GM12878 (cell line): ENCODE results near the gene SLC35A2. TPM values are rescaled to one million over a fixed set of nuclear protein-coding genes. Genes with fewer than 3 reads are reported as not detected.

Experiments
- ATAC-seq: fragments of 200-7000 bp; cut with Tn5 transposase; 3 replicates; pipeline ENCODE4 v1.9.1; 2020; ENCODE audit warnings: mild to moderate bottlenecking, moderate library complexity
- BruUV-seq: library from RNA; stranded (reverse); fragments of 400-500 nt; replicated peaks from 2 replicates; lab custom pipeline; 2021; lab: Mats Ljungman, UMichigan
- CTCF ChIA-PET: fragments of 300-600 bp; sonication (Branson Sonifier 250); formaldehyde crosslinking; extraction: SDS; loops from one replicate; lab custom pipeline; 2021; ENCODE audit warnings: inconsistent platforms; lab: Yijun Ruan, JAX
- POLR2A ChIA-PET: fragments of 350-600 bp; formaldehyde crosslinking; extraction: SDS; loops from one replicate; lab custom pipeline; 2021; ENCODE audit warnings: inconsistent platforms; lab: Charles Lee
- RAD21 ChIA-PET: fragments of 300-600 bp; sonication (Branson Sonifier 250); formaldehyde crosslinking; loops from one replicate; lab custom pipeline; 2023; ENCODE audit warnings: antibody characterized with exemption; ENCODE audit not compliant: unreplicated experiment; lab: Charles Lee
- SMC1A ChIA-PET: fragments of 300-600 bp; sonication (Branson Sonifier 250); formaldehyde crosslinking; loops from one replicate; lab custom pipeline; 2023; ENCODE audit not compliant: unreplicated experiment, uncharacterized antibody; lab: Charles Lee
- DNase-seq: peaks from one replicate; pipeline ENCODE4 v3.0.0-alpha.2; 2011; ENCODE audit warnings: low read depth, low spot score
- FAIRE-seq: peaks from 3 replicates; lab custom pipeline; 2011; peaks lifted over from hg19 to GRCh38; lab: Jason Lieb, UNC
- H2AFZ ChIP-seq: 2 replicates; pipeline ENCODE4 v1.6.0; 2011; ENCODE audit warnings: low read depth, low read length, control low read depth; ENCODE audit not compliant: control insufficient read depth
- H3K27ac ChIP-seq: 2 replicates; pipeline ENCODE4 v1.5.1; 2011; ENCODE audit warnings: control low read depth; ENCODE audit not compliant: control insufficient read depth, insufficient read depth
- H3K27me3 ChIP-seq, 2 experiments: replicated peaks in 1 of 2; 2 replicates each; pipeline versions ENCODE4 v1.6.0 to v1.6.1; 2011; ENCODE audit warnings: low read length in 1 of 2; ENCODE audit not compliant: control insufficient read depth in 2 of 2, insufficient read depth in 2 of 2
- H3K36me3 ChIP-seq, 2 experiments: 2 replicates each; pipeline ENCODE4 v1.5.1; 2011; ENCODE audit warnings: low read length in 1 of 2; ENCODE audit not compliant: control insufficient read depth in 2 of 2, insufficient read depth in 2 of 2
- H3K4me1 ChIP-seq: 2 replicates; pipeline ENCODE4 v1.6.1; 2011; ENCODE audit warnings: mild to moderate bottlenecking, low read length, moderate library complexity, mixed read lengths; ENCODE audit not compliant: control insufficient read depth, insufficient read depth
- H3K4me2 ChIP-seq: 2 replicates; pipeline ENCODE4 v1.6.0; 2011; ENCODE audit warnings: control low read depth; ENCODE audit not compliant: control insufficient read depth, insufficient read depth
- H3K4me3 ChIP-seq: fragments of 200-600 bp; sonication (generic); 2 replicates; pipeline ENCODE4 v1.5.1; 2016
- H3K79me2 ChIP-seq: 2 replicates; pipeline ENCODE4 v1.6.0; 2011; ENCODE audit warnings: low read length; ENCODE audit not compliant: control insufficient read depth, insufficient read depth
- H3K9ac ChIP-seq: 2 replicates; pipeline ENCODE4 v1.8.0; 2011; ENCODE audit warnings: low read length, control low read depth, mixed read lengths; ENCODE audit not compliant: control insufficient read depth, insufficient read depth
- H3K9me3 ChIP-seq: replicated peaks from 3 replicates; pipeline ENCODE4 v1.5.1; 2011; ENCODE audit warnings: mild to moderate bottlenecking, low read length; ENCODE audit not compliant: control insufficient read depth, insufficient read depth
- H4K20me1 ChIP-seq: 2 replicates; pipeline ENCODE4 v1.6.0; 2011; ENCODE audit not compliant: control insufficient read depth, insufficient read depth
- CHD2 ChIP-seq: IDR thresholded peaks from 2 replicates; pipeline ENCODE4 v1.6.1; 2011; ENCODE audit warnings: low read depth, low read length, improper control_type of control experiment, borderline replicate concordance
- FOXK2 ChIP-seq: fragments of 450-650 bp; IDR thresholded peaks from 2 replicates; pipeline ENCODE4 v1.6.1; 2017; ENCODE audit warnings: mild to moderate bottlenecking, moderate library complexity
- HCFC1 ChIP-seq: fragments of 150-350 bp; IDR thresholded peaks from 2 replicates; pipeline ENCODE4 v1.6.1; 2014; ENCODE audit warnings: low read length
- IKZF1 ChIP-seq: fragments of 450-650 bp; conservative IDR thresholded peaks from 2 replicates; pipeline ENCODE4 v1.6.1; 2017; ENCODE audit warnings: antibody characterized with exemption, mild to moderate bottlenecking
- NKRF ChIP-seq: fragments of 450-650 bp; conservative IDR thresholded peaks from 2 replicates; pipeline ENCODE4 v1.6.1; 2017; ENCODE audit warnings: mild to moderate bottlenecking, moderate library complexity
- NR2C1 ChIP-seq: fragments of 450-650 bp; IDR thresholded peaks from 2 replicates; pipeline ENCODE4 v1.6.1; 2017; ENCODE audit warnings: antibody characterized with exemption, mild to moderate bottlenecking, moderate library complexity
- SIX5 ChIP-seq: IDR thresholded peaks from 2 replicates; pipeline ENCODE4 v1.6.1; 2011; ENCODE audit warnings: mild to moderate bottlenecking, low read depth, low read length, moderate library complexity; ENCODE audit not compliant: severe bottlenecking
- SMAD5 ChIP-seq: IDR thresholded peaks from 2 replicates; pipeline ENCODE4 v1.6.1; 2016; ENCODE audit warnings: antibody characterized with exemption, low read depth
- YY1 ChIP-seq: IDR thresholded peaks from 2 replicates; pipeline ENCODE4 v1.6.1; 2011; ENCODE audit warnings: low read depth, mild to moderate bottlenecking, low read length
- ZNF687 ChIP-seq: fragments of 450-650 bp; IDR thresholded peaks from 2 replicates; pipeline ENCODE4 v1.6.1; 2017; ENCODE audit warnings: mild to moderate bottlenecking, moderate library complexity
- WGBS: methylation state at CpG from one replicate; pipeline ENCODE4 v1.1.6; 2016; ENCODE audit warnings: low lambda C conversion rate; ENCODE audit not compliant: insufficient replicate concordance, insufficient coverage; ENCODE audit errors: missing lambda C conversion rate; 5-methylcytosine and 5-hydroxymethylcytosine counted together
- in situ Hi-C: fragments of 300-500 bp; cut with MboI; formaldehyde crosslinking; loops from 9 replicates; pipeline ENCODE4 v1.14.3; 2018; ENCODE audit warnings: mixed read lengths
- intact Hi-C: fragments of 100-400 bp; cut with micrococcal nuclease; formaldehyde crosslinking; loops from one replicate; pipeline ENCODE4 v1.14.2; 2022; ENCODE audit not compliant: unreplicated experiment
- polyA plus RNA-seq, 11 experiments: library from polyadenylated mRNA; depleted of rRNA in 4 of 11; unstranded in 6 of 11; stranded (reverse) in 5 of 11; fragments of >200 nt; fragmentation: Nextera tagmentation in 4 of 11; fragmentation: Illumina TruSeq in 1 of 11; extraction: Ambion mirVana in 4 of 11; extraction: Trizol in 1 of 11; gene quantifications; 1 replicate in 1 of 11; 2 replicates in 10 of 11; pipeline versions ENCODE4 v1.2.1 to v1.2.3, GENCODE V29; 2011 to 2016; ENCODE audit warnings: inconsistent platforms in 2 of 11, missing spikeins in 2 of 11, low read depth in 1 of 11
- total RNA-seq, 4 experiments: library from RNA; depleted of rRNA in 3 of 4; stranded (reverse); fragments of >200 nt in 3 of 4; fragmentation: Illumina TruSeq in 1 of 4; extraction: Trizol in 1 of 4; gene quantifications; 2 replicates each; pipeline versions ENCODE4 v1.2.1 to v1.2.3, GENCODE V29; 2013 to 2021

The SLC35A2 gene
- total and polyA plus RNA-seq, 10 of the 15 experiments (the other 5 are each of a cell fraction or from before 2014, with no cell fraction given) = 2.1 to 27.4 (median 14.9) TPM

- peak; percentile 50 for ATAC-seq
- H3K79me2 ChIP-seq = peaks cover 40% of the 10 kb centered on the region
- POLR2A ChIA-PET = interaction anchor here (1.0 to 1.9 kb wide), 4 partner anchors 14 to 156 kb away, joined by 3 to 23 read pairs (median 6); partner anchors contain the start of genes HDAC6, KCND1 and TFE3
- DNase-seq = no peak
- H3K36me3 ChIP-seq = no peaks in the 10 kb centered on the region
- H3K27ac ChIP-seq = peak within 1 kb of the TSS; percentile 92
- no peaks in the 10 kb centered on the region; the same call in 2 of the 3 replicates for H3K9me3 ChIP-seq
- no peaks in the 10 kb centered on the region for H3K27me3 ChIP-seq
- H3K4me2 ChIP-seq = peak within 1 kb of the TSS; percentile 87
- CTCF ChIA-PET = interaction anchor here (1.2 kb wide), 1 partner anchor 85 kb away, joined by 5 read pairs; the partner anchor contains the start of gene TFE3
- RAD21 ChIA-PET = interaction anchor here (1.0 to 2.5 kb wide), 2 partner anchors 85 to 206 kb away, joined by 3 to 13 read pairs; no protein-coding TSS in a partner anchor
- no peak for FAIRE-seq
- WGBS = 63% methylated on average over 20 of the region's 53 CpGs
- peak within 1 kb of the TSS; percentile 51 for H2AFZ ChIP-seq
- H3K4me1 ChIP-seq = peaks cover 7% of the 10 kb centered on the region
- in situ Hi-C loops = no loop called here
- H4K20me1 ChIP-seq = no peaks in the 10 kb centered on the region; the same call in 1 of the 2 replicates
- H3K4me3 ChIP-seq = peak within 1 kb of the TSS; percentile 79
- H3K9ac ChIP-seq = peak within 1 kb of the TSS; percentile 82
- intact Hi-C loops = loop anchor here (5.0 kb wide), 2 partner anchors 40 to 155 kb away; partner anchors contain the start of genes HDAC6 and PIM2
- SMC1A ChIA-PET = interaction anchor here (2.8 kb wide), 1 partner anchor 21 kb away, joined by 7 read pairs; no protein-coding TSS in a partner anchor
- TF ChIP-seq CHD2 = no peak
- TF ChIP-seq HCFC1 = peak; percentile 47
- 0 out of 2 replicates have a peak, but pooled peaks have one; percentile 5 for TF ChIP-seq IKZF1
- TF ChIP-seq SIX5 = peak; percentile 15
- TF ChIP-seq NR2C1 = peak; percentile 54; the same call in 1 of the 2 replicates
- peak; percentile 82 for TF ChIP-seq ZNF687
- peak; percentile 18; the same call in 1 of the 2 replicates for TF ChIP-seq NKRF
- TF ChIP-seq FOXK2 = no peak
- TF ChIP-seq YY1 = peak; percentile 74
- no peak for TF ChIP-seq SMAD5
- no TSS peak for BruUV-seq
Observed at GRCh38 chrX:48957477-48957826, 46.0 kb upstream of the SLC35A2 start, which contains the start of gene OTUD5. Gene OTUD5 (minus strand): TSS chrX:48957607. CDS start chrX:48957570, 37 bp downstream.
